ENCODE results near the gene TMEM108. TPM values are rescaled to one million over a fixed set of nuclear protein-coding genes. Genes with fewer than 3 reads are reported as not detected.

The TMEM108 gene
- total and polyA plus RNA-seq, 9 donors = under 0.01 to 4.2 (median 0.46) TPM; not detected in 2

GRCh38 chr3:133077688-133078087 is 39.5 kb downstream of the TMEM108 start:
- no peak for TF ChIP-seq POLR2A (IDR thresholded peaks at IDR 0.05)
- TF ChIP-seq EP300 (IDR thresholded peaks at IDR 0.05) = no peak
- no peak for TF ChIP-seq CTCF (IDR thresholded peaks at IDR 0.05)
- H3K27ac ChIP-seq = no peak overlapping the region
- no peaks in the 10 kb centered on the region for H3K27me3 ChIP-seq
- no peak overlapping the region for H3K4me3 ChIP-seq
- DNase-seq = no peak
- H3K9me3 ChIP-seq = no peaks in the 10 kb centered on the region
- WGBS, 3 donors = 50 to 56% (median 53%) methylated on average over 3 of the region's 3 CpGs
- H3K36me3 ChIP-seq = no peaks in the 10 kb centered on the region
- intact Hi-C loops (cut with DNase I) = no loop called here
- no peaks in the 10 kb centered on the region for H3K4me1 ChIP-seq (ENCODE audit: insufficient read depth)

GRCh38 chr3:133079621-133080020 is 41.4 kb downstream of the TMEM108 start:
- 58 to 94% (median 76%) methylated on average over 3 of the region's 3 CpGs for WGBS, 3 donors
- H3K9me3 ChIP-seq = no peaks in the 10 kb centered on the region
- H3K27ac ChIP-seq = no peak overlapping the region
- no peaks in the 10 kb centered on the region for H3K27me3 ChIP-seq
- no peaks in the 10 kb centered on the region for H3K36me3 ChIP-seq
- TF ChIP-seq EP300 (IDR thresholded peaks at IDR 0.05) (no peak), POLR2A (IDR thresholded peaks at IDR 0.05) (no peak), CTCF (IDR thresholded peaks at IDR 0.05) (no peak)
- no peak for DNase-seq
- intact Hi-C loops (cut with DNase I) = no loop called here
- H3K4me3 ChIP-seq = no peak overlapping the region
- no peaks in the 10 kb centered on the region for H3K4me1 ChIP-seq (ENCODE audit: insufficient read depth)

- no peaks in the 10 kb centered on the region for H3K36me3 ChIP-seq
- H3K27ac ChIP-seq = no peak overlapping the region
- H3K9me3 ChIP-seq = no peaks in the 10 kb centered on the region
- intact Hi-C loops (cut with DNase I) = no loop called here
- WGBS, 3 donors = 86 to 93% (median 89%) methylated on average over 7 of the region's 7 CpGs
- TF ChIP-seq CTCF (IDR thresholded peaks at IDR 0.05) = no peak
- H3K27me3 ChIP-seq = no peaks in the 10 kb centered on the region
- H3K4me1 ChIP-seq (ENCODE audit: insufficient read depth) = no peaks in the 10 kb centered on the region
- DNase-seq = no peak
- no peak overlapping the region for H3K4me3 ChIP-seq
Observed at GRCh38 chr3:133081016-133081415, 42.8 kb downstream of the TMEM108 start.

GRCh38 chr3:133083395-133083794 is 45.2 kb downstream of the TMEM108 start:
- TF ChIP-seq EP300 (IDR thresholded peaks at IDR 0.05) (no peak), POLR2A (IDR thresholded peaks at IDR 0.05) (no peak), CTCF (IDR thresholded peaks at IDR 0.05) (no peak)
- WGBS, 3 donors = 0 to 9% (median 6%) methylated on average over 1 of the region's 1 CpG
- Histone ChIP-seq H3K27me3 (no peaks in the 10 kb centered on the region), H3K9me3 (no peaks in the 10 kb centered on the region), H3K4me1 (ENCODE audit: insufficient read depth) (no peaks in the 10 kb centered on the region), H3K36me3 (no peaks in the 10 kb centered on the region), H3K27ac (no peak overlapping the region), H3K4me3 (no peak overlapping the region)
- intact Hi-C loops (cut with DNase I) = no loop called here
- DNase-seq = no peak
